Measurements from ENCODE around the gene MMS19. TPM values are rescaled to one million over a fixed set of nuclear protein-coding genes. Genes with fewer than 3 reads are reported as not detected.

Gene MMS19
- total RNA-seq (58.4 TPM), polyA plus RNA-seq (107 TPM)
- long read RNA-seq, donor 1, result 0 reads
- long read RNA-seq, donor 2, result 0 reads
- long read RNA-seq, donor 3, partial matches to known transcripts, result 19 of 21 reads
- long read RNA-seq, donor 3, other reads (novel, unspliced or antisense), result 0 of 21 reads
- long read RNA-seq, donor 4, partial matches to known transcripts, result 32 of 35 reads
- long read RNA-seq, donor 4, other reads (novel, unspliced or antisense), result 0 of 35 reads
- long read RNA-seq, donor 5, transcript MMS19-214 (6 exons, 986 nt), result major isoform, 5 of 28 reads
- long read RNA-seq, donor 5, partial matches to known transcripts, result 20 of 28 reads
- long read RNA-seq, donor 5, other reads (novel, unspliced or antisense), result 0 of 28 reads
- long read RNA-seq, donor 6, partial matches to known transcripts, result 0 of 2 reads
- long read RNA-seq, donor 6, other reads (novel, unspliced or antisense), result 0 of 2 reads
- long read RNA-seq, donor 7, partial matches to known transcripts, result 6 of 10 reads
- long read RNA-seq, donor 7, other reads (novel, unspliced or antisense), result 0 of 10 reads
- long read RNA-seq, donor 8, partial matches to known transcripts, result 5 of 5 reads
- long read RNA-seq, donor 8, other reads (novel, unspliced or antisense), result 0 of 5 reads
- long read RNA-seq, donor 9, partial matches to known transcripts, result 12 of 14 reads
- long read RNA-seq, donor 9, other reads (novel, unspliced or antisense), result 0 of 14 reads
- long read RNA-seq, donor 10, partial matches to known transcripts, result 16 of 24 reads
- long read RNA-seq, donor 10, other reads (novel, unspliced or antisense), result 0 of 24 reads

GRCh38 chr10:97498076-97498840 lies at the start of gene MMS19:
Gene MMS19, minus strand, starts transcription at chr10:97498422. Its CDS starts 38 bp downstream, at chr10:97498384.
- WGBS, result under 1% methylated on average over 73 of the region's 73 CpGs
- peaks cover 0 to 3% of the 10 kb centered on the region in 2 donors for H3K36me3 ChIP-seq (ENCODE audit: control insufficient read depth in 2 of 2, insufficient read depth in 2 of 2, low read length in 1 of 2)
- peaks cover 0 to 4% of the 10 kb centered on the region in 2 donors for H3K9me3 ChIP-seq (ENCODE audit: control insufficient read depth in 2 of 2, insufficient read depth in 1 of 2, low read length in 1 of 2)
- H3K27me3 ChIP-seq (ENCODE audit: control insufficient read depth in 2 of 2, insufficient read depth in 1 of 2, low read length in 1 of 2), result peaks cover 25 to 42% of the 10 kb centered on the region in 2 donors
- H3K4me1 ChIP-seq (ENCODE audit: control insufficient read depth in 2 of 2, insufficient read depth in 2 of 2, low read length in 2 of 2), result peaks cover 14 to 30% of the 10 kb centered on the region in 2 donors
- peak within 1 kb of the TSS; percentile 94 to 100 for H3K4me3 ChIP-seq (ENCODE audit: low read length in 2 of 2)
- DNase-seq (ENCODE audit: low read depth in 6 of 9, low spot score in 9 of 9), result peak; percentile 83 to 99 (median 97)
- peak within 1 kb of the TSS; percentile 97 to 99 for H3K27ac ChIP-seq (ENCODE audit: low read depth in 1 of 2, low read length in 1 of 2)

- no peak overlapping the region for H3K27ac ChIP-seq (ENCODE audit: low read depth in 1 of 2, low read length in 1 of 2)
- H3K36me3 ChIP-seq (ENCODE audit: control insufficient read depth in 2 of 2, insufficient read depth in 2 of 2, low read length in 1 of 2), result no peaks in the 10 kb centered on the region
- no peaks in the 10 kb centered on the region for H3K9me3 ChIP-seq (ENCODE audit: control insufficient read depth in 2 of 2, insufficient read depth in 1 of 2, low read length in 1 of 2)
- no peak overlapping the region for H3K4me3 ChIP-seq (ENCODE audit: low read length in 2 of 2)
- H3K4me1 ChIP-seq (ENCODE audit: control insufficient read depth in 2 of 2, insufficient read depth in 2 of 2, low read length in 2 of 2), result peaks cover 0 to 6% of the 10 kb centered on the region in 2 donors
- no peaks in the 10 kb centered on the region for H3K27me3 ChIP-seq (ENCODE audit: control insufficient read depth in 2 of 2, insufficient read depth in 1 of 2, low read length in 1 of 2)
- DNase-seq (ENCODE audit: low read depth in 6 of 9, low spot score in 9 of 9), result no peak
- 91% methylated on average over 4 of the region's 4 CpGs for WGBS
Observed at GRCh38 chr10:97547962-97548361, 49.7 kb upstream of the MMS19 start.

- Histone ChIP-seq H3K27me3 (ENCODE audit: control insufficient read depth in 2 of 2, insufficient read depth in 1 of 2, low read length in 1 of 2) (no peaks in the 10 kb centered on the region), H3K27ac (ENCODE audit: low read depth in 1 of 2, low read length in 1 of 2) (no peak overlapping the region), H3K9me3 (ENCODE audit: control insufficient read depth in 2 of 2, insufficient read depth in 1 of 2, low read length in 1 of 2) (no peaks in the 10 kb centered on the region), H3K36me3 (ENCODE audit: control insufficient read depth in 2 of 2, insufficient read depth in 2 of 2, low read length in 1 of 2) (no peaks in the 10 kb centered on the region), H3K4me1 (ENCODE audit: control insufficient read depth in 2 of 2, insufficient read depth in 2 of 2, low read length in 2 of 2) (peaks cover 0 to 12% of the 10 kb centered on the region in 2 donors), H3K4me3 (ENCODE audit: low read length in 2 of 2) (no peak overlapping the region)
- 93% methylated on average over 4 of the region's 4 CpGs for WGBS
- no peak for DNase-seq (ENCODE audit: low read depth in 6 of 9, low spot score in 9 of 9)
Observed at GRCh38 chr10:97547271-97547600, 49.0 kb upstream of the MMS19 start.

- 96% methylated on average over 18 of the region's 18 CpGs for WGBS
Observed at GRCh38 chr10:97546456-97547270, 48.4 kb upstream of the MMS19 start.

GRCh38 chr10:97543025-97543546 lies 44.9 kb upstream of the MMS19 start:
- no peaks in the 10 kb centered on the region for H3K36me3 ChIP-seq (ENCODE audit: control insufficient read depth in 2 of 2, insufficient read depth in 2 of 2, low read length in 1 of 2)
- no peak for DNase-seq (ENCODE audit: low read depth in 6 of 9, low spot score in 9 of 9)
- no peaks in the 10 kb centered on the region for H3K27me3 ChIP-seq (ENCODE audit: control insufficient read depth in 2 of 2, insufficient read depth in 1 of 2, low read length in 1 of 2)
- peak overlapping the region in 1 of 2 donors; percentile 48 for H3K27ac ChIP-seq (ENCODE audit: low read depth in 1 of 2, low read length in 1 of 2)
- no peaks in the 10 kb centered on the region for H3K9me3 ChIP-seq (ENCODE audit: control insufficient read depth in 2 of 2, insufficient read depth in 1 of 2, low read length in 1 of 2)
- peaks cover 0 to 8% of the 10 kb centered on the region in 2 donors for H3K4me1 ChIP-seq (ENCODE audit: control insufficient read depth in 2 of 2, insufficient read depth in 2 of 2, low read length in 2 of 2)
- WGBS, result 48% methylated on average over 10 of the region's 10 CpGs
- no peak overlapping the region for H3K4me3 ChIP-seq (ENCODE audit: low read length in 2 of 2)

More at GRCh38 chr10:97546456-97547270, 48.4 kb upstream of the MMS19 start:
- H3K36me3 ChIP-seq (ENCODE audit: control insufficient read depth in 2 of 2, insufficient read depth in 2 of 2, low read length in 1 of 2), result no peaks in the 10 kb centered on the region
- H3K4me3 ChIP-seq (ENCODE audit: low read length in 2 of 2), result no peak overlapping the region
- H3K27me3 ChIP-seq (ENCODE audit: control insufficient read depth in 2 of 2, insufficient read depth in 1 of 2, low read length in 1 of 2), result no peaks in the 10 kb centered on the region
- no peak overlapping the region for H3K27ac ChIP-seq (ENCODE audit: low read depth in 1 of 2, low read length in 1 of 2)
- no peak for DNase-seq (ENCODE audit: low read depth in 6 of 9, low spot score in 9 of 9)
- H3K4me1 ChIP-seq (ENCODE audit: control insufficient read depth in 2 of 2, insufficient read depth in 2 of 2, low read length in 2 of 2), result peaks cover 0 to 12% of the 10 kb centered on the region in 2 donors
- no peaks in the 10 kb centered on the region for H3K9me3 ChIP-seq (ENCODE audit: control insufficient read depth in 2 of 2, insufficient read depth in 1 of 2, low read length in 1 of 2)

GRCh38 chr10:97542169-97543024 lies 44.2 kb upstream of the MMS19 start:
- no peak for DNase-seq (ENCODE audit: low read depth in 6 of 9, low spot score in 9 of 9)
- Histone ChIP-seq H3K27me3 (ENCODE audit: control insufficient read depth in 2 of 2, insufficient read depth in 1 of 2, low read length in 1 of 2) (no peaks in the 10 kb centered on the region), H3K27ac (ENCODE audit: low read depth in 1 of 2, low read length in 1 of 2) (peak overlapping the region in 1 of 2 donors; percentile 48), H3K4me3 (ENCODE audit: low read length in 2 of 2) (no peak overlapping the region), H3K36me3 (ENCODE audit: control insufficient read depth in 2 of 2, insufficient read depth in 2 of 2, low read length in 1 of 2) (no peaks in the 10 kb centered on the region), H3K9me3 (ENCODE audit: control insufficient read depth in 2 of 2, insufficient read depth in 1 of 2, low read length in 1 of 2) (no peaks in the 10 kb centered on the region), H3K4me1 (ENCODE audit: control insufficient read depth in 2 of 2, insufficient read depth in 2 of 2, low read length in 2 of 2) (peaks cover 0 to 8% of the 10 kb centered on the region in 2 donors)
- WGBS, result 90% methylated on average over 9 of the region's 9 CpGs

- H3K27me3 ChIP-seq (ENCODE audit: control insufficient read depth in 2 of 2, insufficient read depth in 1 of 2, low read length in 1 of 2), result no peaks in the 10 kb centered on the region
- H3K36me3 ChIP-seq (ENCODE audit: control insufficient read depth in 2 of 2, insufficient read depth in 2 of 2, low read length in 1 of 2), result no peaks in the 10 kb centered on the region
- WGBS, result 96% methylated on average over 14 of the region's 14 CpGs
- H3K27ac ChIP-seq (ENCODE audit: low read depth in 1 of 2, low read length in 1 of 2), result no peak overlapping the region
- DNase-seq (ENCODE audit: low read depth in 6 of 9, low spot score in 9 of 9), result no peak
- no peak overlapping the region for H3K4me3 ChIP-seq (ENCODE audit: low read length in 2 of 2)
- no peaks in the 10 kb centered on the region for H3K9me3 ChIP-seq (ENCODE audit: control insufficient read depth in 2 of 2, insufficient read depth in 1 of 2, low read length in 1 of 2)
- H3K4me1 ChIP-seq (ENCODE audit: control insufficient read depth in 2 of 2, insufficient read depth in 2 of 2, low read length in 2 of 2), result peaks cover 0 to 8% of the 10 kb centered on the region in 2 donors
Observed at GRCh38 chr10:97540669-97541500, 42.7 kb upstream of the MMS19 start.

All from thymus (tissue), 14 donors.